GM12864 (cell line): ENCODE measurements around the gene ADGRD1.

Source experiments
- DNase-seq: peaks from one replicate; pipeline ENCODE4 v3.0.0-alpha.2; 2011; ENCODE audit warnings: low read depth
- H3K4me3 ChIP-seq: 2 replicates; pipeline ENCODE4 v1.5.1; 2011; ENCODE audit warnings: mild to moderate bottlenecking, low read depth, low read length, control low read depth
- CTCF ChIP-seq: IDR thresholded peaks from 2 replicates; pipeline ENCODE4 v1.5.1; 2011; ENCODE audit warnings: low read depth, mild to moderate bottlenecking, moderate library complexity, low read length, control low read depth, inconsistent platforms; ENCODE audit errors: missing control alignments

Gene ADGRD1

GRCh38 chr12:131103669-131104462 lies 150.2 kb downstream of the ADGRD1 start:
- TF ChIP-seq CTCF, result no peak
- no peak overlapping the region for H3K4me3 ChIP-seq
- no peak for DNase-seq

- DNase-seq, result no peak
- TF ChIP-seq CTCF, result peak; percentile 97
- H3K4me3 ChIP-seq, result no peak overlapping the region
Measured at GRCh38 chr12:131104463-131105350, 151.0 kb downstream of the ADGRD1 start.

- no peak overlapping the region for H3K4me3 ChIP-seq
- no peak for DNase-seq
- TF ChIP-seq CTCF, result no peak
Measured at GRCh38 chr12:131105351-131105735, 151.6 kb downstream of the ADGRD1 start.

GRCh38 chr12:131105736-131106348 lies 152.1 kb downstream of the ADGRD1 start:
- TF ChIP-seq CTCF, result no peak
- H3K4me3 ChIP-seq, result no peak overlapping the region
- no peak for DNase-seq

- no peak for DNase-seq
- no peak for TF ChIP-seq CTCF
- H3K4me3 ChIP-seq, result no peak overlapping the region
Measured at GRCh38 chr12:131106349-131106941, 152.7 kb downstream of the ADGRD1 start.

- TF ChIP-seq CTCF, result no peak
- DNase-seq, result no peak
- no peak overlapping the region for H3K4me3 ChIP-seq
Measured at GRCh38 chr12:131108177-131108955, 154.7 kb downstream of the ADGRD1 start.
